H1 (cell line): Measurements from ENCODE around the gene PDK3. TPM values are rescaled to one million over a fixed set of nuclear protein-coding genes. Genes with fewer than 3 reads are reported as not detected.

Experiments
- CTCF ChIA-PET: fragments of 300-600 bp; sonication (Branson Sonifier 250); formaldehyde crosslinking; loops from one replicate; lab custom pipeline; 2021; ENCODE audit not compliant: partially characterized antibody; lab: Charles Lee
- POLR2A ChIA-PET: fragments of 300-600 bp; sonication (Branson Sonifier 250); formaldehyde crosslinking; loops from one replicate; lab custom pipeline; 2021; ENCODE audit warnings: inconsistent platforms; ENCODE audit not compliant: partially characterized antibody; lab: Charles Lee
- DNase-seq, 2 experiments: peaks; one replicate each; pipeline versions ENCODE4 v3.0.0 to v3.0.0-alpha.2; 2010 to 2022; ENCODE audit warnings: low spot score in 2 of 2, low read depth in 1 of 2, mixed read lengths in 1 of 2
- FAIRE-seq: peaks from 2 replicates; lab custom pipeline; 2011; peaks lifted over from hg19 to GRCh38; lab: Jason Lieb, UNC
- H2AFZ ChIP-seq: 2 replicates; pipeline ENCODE4 v1.8.1; 2012; ENCODE audit warnings: low read length, inconsistent platforms
- H2AK5ac ChIP-seq: 2 replicates; pipeline ENCODE4 v1.6.1; 2013; ENCODE audit warnings: low read depth, low read length
- H2BK120ac ChIP-seq: replicated peaks from 2 replicates; pipeline ENCODE3; 2013; ENCODE audit warnings: low read depth, low read length, inconsistent platforms
- H2BK12ac ChIP-seq: 2 replicates; pipeline ENCODE4 v1.6.1; 2013; ENCODE audit warnings: low read depth, low read length
- H2BK15ac ChIP-seq: 2 replicates; pipeline ENCODE4 v1.6.1; 2013; ENCODE audit warnings: low read length
- H2BK20ac ChIP-seq: 2 replicates; pipeline ENCODE4 v1.6.1; 2013; ENCODE audit warnings: low read length
- H2BK5ac ChIP-seq: 2 replicates; pipeline ENCODE4 v1.6.1; 2013; ENCODE audit warnings: low read depth, low read length
- H3K14ac ChIP-seq: 2 replicates; pipeline ENCODE4 v1.6.1; 2013; ENCODE audit warnings: inconsistent platforms; ENCODE audit not compliant: insufficient read length
- H3K18ac ChIP-seq: 2 replicates; pipeline ENCODE4 v1.6.1; 2013; ENCODE audit warnings: low read length; ENCODE audit errors: extremely low read depth
- H3K23ac ChIP-seq: 2 replicates; pipeline ENCODE4 v1.6.1; 2013; ENCODE audit warnings: inconsistent platforms; ENCODE audit not compliant: insufficient read length
- H3K23me2 ChIP-seq: 2 replicates; pipeline ENCODE4 v1.6.1; 2013; ENCODE audit warnings: low read depth, low read length
- H3K27ac ChIP-seq: 2 replicates; pipeline ENCODE4 v1.6.1; 2011; ENCODE audit warnings: low read depth, low read length, inconsistent platforms
- H3K27me3 ChIP-seq, 4 experiments: replicated peaks in 1 of 4; 1 replicate in 1 of 4; 2 replicates in 3 of 4; pipeline versions ENCODE4 v1.6.1 to v1.8.1; 2011 to 2013; ENCODE audit warnings: low read length in 3 of 4, mild to moderate bottlenecking in 3 of 4, inconsistent platforms in 2 of 4, mixed read lengths in 2 of 4, moderate library complexity in 1 of 4; ENCODE audit not compliant: control insufficient read depth in 3 of 4, insufficient read depth in 3 of 4; ENCODE audit errors: extremely low read depth in 1 of 4
- H3K36me3 ChIP-seq, 4 experiments: 2 replicates each; pipeline versions ENCODE4 v1.6.1 to v1.8.1; 2011 to 2013; ENCODE audit warnings: mild to moderate bottlenecking in 4 of 4, low read length in 3 of 4, moderate library complexity in 2 of 4, control low read depth in 1 of 4, inconsistent platforms in 1 of 4; ENCODE audit not compliant: insufficient read depth in 4 of 4, control insufficient read depth in 2 of 4
- H3K4ac ChIP-seq: replicated peaks from 2 replicates; pipeline ENCODE3; 2013; ENCODE audit warnings: low read length, low read depth, mixed read lengths, inconsistent platforms; ENCODE audit not compliant: insufficient read length
- H3K4me1 ChIP-seq, 4 experiments: replicated peaks in 1 of 4; 1 replicate in 1 of 4; 2 replicates in 3 of 4; pipeline versions ENCODE4 v1.6.1 to v1.8.1; 2011 to 2013; ENCODE audit warnings: low read length in 3 of 4, inconsistent platforms in 2 of 4, mixed read lengths in 1 of 4; ENCODE audit not compliant: insufficient read depth in 4 of 4, control insufficient read depth in 3 of 4
- H3K4me2 ChIP-seq, 2 experiments: 2 replicates each; pipeline versions ENCODE4 v1.6.1 to v1.8.1; 2011 to 2013; ENCODE audit warnings: low read depth in 2 of 2, low read length in 2 of 2, control low read depth in 1 of 2, inconsistent platforms in 1 of 2, mild to moderate bottlenecking in 1 of 2; ENCODE audit not compliant: insufficient read depth in 1 of 2
- H3K4me3 ChIP-seq, 4 experiments: fragments of 200-600, 300-600 bp in 1 of 4; sonication (generic), shearing (Covaris generic), sonication (Bioruptor Twin) in 1 of 4; 2 replicates each; pipeline versions ENCODE4 v1.5.1 to v1.8.1; 2011 to 2016; ENCODE audit warnings: low read length in 4 of 4, low read depth in 3 of 4, control low read depth in 2 of 4, inconsistent platforms in 2 of 4, mild to moderate bottlenecking in 2 of 4, mixed read lengths in 1 of 4, moderate library complexity in 1 of 4; ENCODE audit not compliant: insufficient read depth in 2 of 4; ENCODE audit errors: extremely low read depth in 1 of 4
- H3K56ac ChIP-seq: replicated peaks from 2 replicates; pipeline ENCODE3; 2013; ENCODE audit warnings: low read depth, mild to moderate bottlenecking, mixed read lengths, low read length, inconsistent platforms; ENCODE audit not compliant: insufficient read length
- H3K79me1 ChIP-seq: 2 replicates; pipeline ENCODE4 v1.6.1; 2013; ENCODE audit warnings: low read depth, low read length, control low read depth
- H3K79me2 ChIP-seq, 2 experiments: 2 replicates each; pipeline versions ENCODE4 v1.6.1 to v1.8.1; 2012 to 2013; ENCODE audit warnings: low read length in 2 of 2, mild to moderate bottlenecking in 2 of 2, inconsistent platforms in 1 of 2; ENCODE audit not compliant: insufficient read depth in 2 of 2, control insufficient read depth in 1 of 2
- H3K9ac ChIP-seq, 4 experiments: replicated peaks in 1 of 4; 1 replicate in 1 of 4; 2 replicates in 3 of 4; pipeline versions ENCODE4 v1.6.1 to v1.8.1; 2011 to 2013; ENCODE audit warnings: low read depth in 3 of 4, low read length in 3 of 4, control low read depth in 2 of 4, mild to moderate bottlenecking in 2 of 4, moderate library complexity in 2 of 4, inconsistent platforms in 1 of 4; ENCODE audit errors: extremely low read depth in 1 of 4
- H3K9me3 ChIP-seq, 2 experiments: 2 replicates each; pipeline versions ENCODE4 v1.6.1 to v1.8.1; 2012 to 2013; ENCODE audit warnings: mild to moderate bottlenecking in 2 of 2, moderate library complexity in 2 of 2, control low read depth in 1 of 2, inconsistent platforms in 1 of 2, low read depth in 1 of 2, low read length in 1 of 2, mixed read lengths in 1 of 2; ENCODE audit not compliant: insufficient read depth in 2 of 2
- H4K20me1 ChIP-seq, 2 experiments: replicated peaks in 1 of 2; 2 replicates each; pipeline versions ENCODE3 to v1.8.1; 2011 to 2013; ENCODE audit warnings: inconsistent platforms in 2 of 2, low read length in 2 of 2, mild to moderate bottlenecking in 1 of 2; ENCODE audit not compliant: insufficient read depth in 2 of 2, control insufficient read depth in 1 of 2
- H4K5ac ChIP-seq: 2 replicates; pipeline ENCODE4 v1.6.1; 2013; ENCODE audit warnings: low read length, low read depth, mixed read lengths, inconsistent platforms; ENCODE audit not compliant: insufficient read length
- H4K8ac ChIP-seq: 2 replicates; pipeline ENCODE4 v1.8.0; 2013; ENCODE audit warnings: mild to moderate bottlenecking, moderate library complexity, low read length, inconsistent platforms; ENCODE audit not compliant: insufficient read depth; ENCODE audit errors: extremely low read depth
- H4K91ac ChIP-seq: replicated peaks from 2 replicates; pipeline ENCODE3; 2013; ENCODE audit warnings: low read length, mixed read lengths, inconsistent platforms; ENCODE audit not compliant: insufficient read length
- CTCF ChIP-seq, 3 experiments: IDR thresholded peaks; 1 replicate in 2 of 3; 2 replicates in 1 of 3; pipeline versions ENCODE4 v1.5.1 to v1.6.1; 2011; ENCODE audit warnings: low read length in 3 of 3, mild to moderate bottlenecking in 3 of 3, inconsistent platforms in 2 of 3, low read depth in 1 of 3, moderate library complexity in 1 of 3; ENCODE audit not compliant: insufficient read depth in 1 of 3; ENCODE audit errors: control extremely low read depth in 1 of 3
- GABPA ChIP-seq: IDR thresholded peaks from 2 replicates; pipeline ENCODE4 v1.6.1; 2011; ENCODE audit warnings: mild to moderate bottlenecking, low read length, moderate library complexity, borderline replicate concordance; ENCODE audit not compliant: insufficient read depth
- KDM5A ChIP-seq: fragments of 200-600 bp; IDR thresholded peaks from 2 replicates; pipeline ENCODE4 v1.7.1; 2012; ENCODE audit warnings: mild to moderate bottlenecking, low read length, inconsistent platforms, mixed read lengths
- MAFK ChIP-seq: IDR thresholded peaks from 2 replicates; pipeline ENCODE4 v1.6.1; 2012; ENCODE audit warnings: low read depth, mild to moderate bottlenecking, improper control_type of control experiment, low read length
- RAD21 ChIP-seq, 2 experiments: IDR thresholded peaks in 1 of 2; conservative IDR thresholded peaks in 1 of 2; 2 replicates each; pipeline ENCODE4 v1.6.1; 2011; ENCODE audit warnings: low read depth in 2 of 2, low read length in 2 of 2, improper control_type of control experiment in 1 of 2, inconsistent platforms in 1 of 2, mild to moderate bottlenecking in 1 of 2, moderate library complexity in 1 of 2
- SAP30 ChIP-seq: fragments of 300-600 bp; sonication (generic); IDR thresholded peaks from 2 replicates; pipeline ENCODE4 v1.7.1; 2012; ENCODE audit warnings: low read length, moderate library complexity, mild to moderate bottlenecking, inconsistent platforms; ENCODE audit not compliant: insufficient read depth, insufficient replicate concordance
- SP4 ChIP-seq: IDR thresholded peaks from 2 replicates; pipeline ENCODE4 v1.6.1; 2012; ENCODE audit warnings: low read length, inconsistent platforms
- TAF1 ChIP-seq: IDR thresholded peaks from 2 replicates; pipeline ENCODE4 v1.6.1; 2011; ENCODE audit warnings: mild to moderate bottlenecking, low read depth, low read length
- TBP ChIP-seq: IDR thresholded peaks from 2 replicates; pipeline ENCODE4 v1.6.1; 2011; ENCODE audit warnings: low read depth, low read length, improper control_type of control experiment
- TCF12 ChIP-seq: IDR thresholded peaks from 2 replicates; pipeline ENCODE4 v1.6.1; 2011; ENCODE audit warnings: low read depth, mild to moderate bottlenecking, low read length
- YY1 ChIP-seq: IDR thresholded peaks from 2 replicates; pipeline ENCODE4 v1.6.1; 2011; ENCODE audit warnings: low read depth, mild to moderate bottlenecking, low read length
- whole genome bisulfite sequencing, 2 experiments: shearing (Covaris generic) in 1 of 2; methylation state at CpG; one replicate each; pipeline versions ENCODE4 v1.1.6 to v1.1.7; 2013 to 2015; ENCODE audit warnings: low lambda C conversion rate in 2 of 2, mixed read lengths in 2 of 2, inconsistent platforms in 1 of 2, low coverage in 1 of 2, missing lambda C conversion rate in 1 of 2; ENCODE audit not compliant: insufficient replicate concordance in 2 of 2, insufficient coverage in 1 of 2, insufficient read length in 1 of 2; ENCODE audit errors: extremely low coverage in 1 of 2, missing lambda C conversion rate in 1 of 2; 5-methylcytosine and 5-hydroxymethylcytosine counted together
- polyA plus RNA-seq, 7 experiments: library from polyadenylated mRNA; depleted of rRNA in 3 of 7; stranded (reverse) in 5 of 7; unstranded in 2 of 7; fragments of >200 nt in 5 of 7; fragments of 200-250 nt in 2 of 7; gene quantifications; 1 replicate in 5 of 7; 2 replicates in 1 of 7; 4 replicates in 1 of 7; pipeline versions ENCODE4 v1.2.1 to v1.2.3, GENCODE V29; 2011 to 2013; ENCODE audit warnings: missing spikeins in 2 of 7, mixed read lengths in 2 of 7
- total RNA-seq: library from RNA; stranded (reverse); fragmentation: NEBNext Ultra II Directional; extraction: Animal tissue kit (Norgen Biotek cat#: 25700); gene quantifications from 2 replicates; pipeline ENCODE4 v1.2.1, GENCODE V29; 2021

PDK3 gene
- total and polyA plus RNA-seq, 2 of the 8 experiments (the other 6 are each of a cell fraction or from before 2014, with no cell fraction given): 22.5 to 25.5 TPM

- H3K27ac ChIP-seq: no peak overlapping the region
- CTCF ChIA-PET: interaction anchor here (0.6 to 1.1 kb wide), 3 partner anchors 34 to 637 kb away, joined by 3 read pairs; no protein-coding TSS in a partner anchor
- 62% methylated on average over 11 of the region's 11 CpGs; no CpG with 5 or more reads in 1 of the 2 experiments for WGBS, 2 experiments
- TF ChIP-seq CTCF (IDR thresholded peaks at IDR 0.05; ENCODE audit: control extremely low read depth in 1 of 3, insufficient read depth in 1 of 3, low read depth in 1 of 3, low read length in 3 of 3) (no peak), YY1 (no peak), KDM5A (no peak), SAP30 (no peak), TAF1 (no peak), TBP (no peak), SP4 (no peak), TCF12 (no peak), MAFK (no peak), RAD21 (IDR thresholded peaks at IDR 0.05 in 1 of 2, conservative IDR thresholded peaks at IDR 0.05 in 1 of 2; ENCODE audit: low read depth in 2 of 2, low read length in 2 of 2) (no peak), GABPA (no peak)
Observed at GRCh38 chrX:24466025-24466424, 939 bp downstream of the PDK3 start.

More at GRCh38 chrX:24466025-24466424, 939 bp downstream of the PDK3 start:
- Histone ChIP-seq H3K36me3 (no peaks in the 10 kb centered on the region), H3K27me3 (no peaks in the 10 kb centered on the region), H2AFZ (no peak overlapping the region), H4K91ac (no peak overlapping the region), H2BK15ac (no peak overlapping the region), H2AK5ac (no peak overlapping the region), H3K23me2 (peaks cover 4% of the 10 kb centered on the region; the same call in 1 of the 2 replicates), H3K56ac (no peak overlapping the region), H4K5ac (no peak overlapping the region), H3K9ac (no peak overlapping the region; a peak in 2 of 7 replicates), H4K8ac (no peak overlapping the region), H2BK5ac (no peak overlapping the region), H4K20me1 (no peaks in the 10 kb centered on the region), H2BK20ac (no peak overlapping the region), H3K4ac (no peak overlapping the region), H2BK120ac (no peak overlapping the region), H3K9me3 (no peaks in the 10 kb centered on the region), H3K4me3 (peak overlapping the region; percentile 60 to 84 (median 72)), H3K14ac (no peak overlapping the region), H2BK12ac (no peak overlapping the region), H3K18ac (no peak overlapping the region), H3K79me2 (peaks cover 0 to 23% of the 10 kb centered on the region in 2 experiments; a peak in 2 of 4 replicates), H3K23ac (no peak overlapping the region), H3K4me1 (peaks cover 0 to 4% (median 3%) of the 10 kb centered on the region in 4 experiments; a peak in 4 of 7 replicates), H3K79me1 (no peaks in the 10 kb centered on the region), H3K4me2 (peak overlapping the region; percentile 46 to 60)
- no peak for DNase-seq
- no peak for FAIRE-seq
- POLR2A ChIA-PET: interaction anchor here (1.2 to 1.5 kb wide), 5 partner anchors 9 to 32 kb away, joined by 3 to 7 read pairs (median 3); no protein-coding TSS in a partner anchor
